ENCODE results near the gene NXN.

GRCh38 chr17:866568-867103, 112.9 kb downstream of the NXN start:
- TF ChIP-seq CTCF (IDR thresholded peaks at IDR 0.05): no peak
- TF ChIP-seq POLR2AphosphoS5 (IDR thresholded peaks at IDR 0.05): no peak
- no peak for TF ChIP-seq POLR2A (IDR thresholded peaks at IDR 0.05)
